GM23338 (cell line): Measurements from ENCODE around the gene CAPN10.

Experiments used
- EZH2 ChIP-seq: fragments of 200-600 bp; sonication (generic); IDR thresholded peaks from one replicate; pipeline ENCODE4 v1.8.0; 2017; ENCODE audit warnings: antibody characterized with exemption, mild to moderate bottlenecking, low read depth; ENCODE audit not compliant: unreplicated experiment
- ZNF114 ChIP-seq: fragments of 250-450 bp; sonication (Bioruptor Pico); IDR thresholded peaks from 2 replicates; pipeline ENCODE4 v1.5.0; 2020; ENCODE audit warnings: mild to moderate bottlenecking, moderate library complexity
- TF ChIP-seq, protein P1 (sequence below), 2 experiments: fragments of 200-600 bp in 1 of 2; sonication (generic) in 1 of 2; conservative IDR thresholded peaks; 2 replicates each; pipeline versions ENCODE4 v1.5.1 to v1.6.1; 2016 to 2017; ENCODE audit warnings: antibody characterized with exemption in 2 of 2, low read depth in 2 of 2, mild to moderate bottlenecking in 2 of 2, moderate library complexity in 1 of 2
- TF ChIP-seq, protein P2 (sequence below): IDR thresholded peaks from one replicate; pipeline ENCODE4 v1.6.1; 2018; ENCODE audit warnings: antibody characterized with exemption; ENCODE audit not compliant: unreplicated experiment
- TF ChIP-seq, protein P3 (sequence below): IDR thresholded peaks from 2 replicates; pipeline ENCODE4 v1.6.1; 2016; ENCODE audit warnings: antibody characterized with exemption

DNA sequence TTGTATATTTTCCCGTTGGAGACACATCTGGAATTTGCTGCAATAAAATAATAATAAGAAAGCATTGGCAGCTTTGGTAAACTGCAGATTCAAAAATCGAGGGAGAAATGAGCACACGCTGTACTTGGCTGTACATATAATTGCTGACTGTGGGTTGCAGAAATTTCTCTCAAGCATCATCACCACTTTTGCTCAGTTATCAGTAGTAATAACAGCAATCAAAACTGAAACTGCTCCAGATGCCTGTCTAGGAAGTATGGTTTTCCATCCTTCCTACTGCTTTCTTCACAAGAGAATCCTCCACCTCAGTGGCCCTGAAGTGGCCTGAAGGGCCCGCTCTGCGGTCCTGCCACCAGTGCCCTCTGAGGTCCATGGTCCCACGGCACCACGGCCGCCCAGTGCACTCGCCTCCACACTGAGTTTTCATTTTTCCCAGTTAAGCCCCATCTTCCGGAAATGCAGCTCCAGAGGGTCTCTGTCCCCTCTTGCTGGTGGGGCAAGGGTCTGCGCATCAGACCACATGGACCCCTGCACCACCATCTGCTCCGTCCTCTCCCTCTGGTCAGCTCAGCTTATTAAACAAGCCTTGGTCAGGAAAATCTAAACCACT is 22.5 kb upstream of the CAPN10 start:
- TF ChIP-seq, protein P1, sequence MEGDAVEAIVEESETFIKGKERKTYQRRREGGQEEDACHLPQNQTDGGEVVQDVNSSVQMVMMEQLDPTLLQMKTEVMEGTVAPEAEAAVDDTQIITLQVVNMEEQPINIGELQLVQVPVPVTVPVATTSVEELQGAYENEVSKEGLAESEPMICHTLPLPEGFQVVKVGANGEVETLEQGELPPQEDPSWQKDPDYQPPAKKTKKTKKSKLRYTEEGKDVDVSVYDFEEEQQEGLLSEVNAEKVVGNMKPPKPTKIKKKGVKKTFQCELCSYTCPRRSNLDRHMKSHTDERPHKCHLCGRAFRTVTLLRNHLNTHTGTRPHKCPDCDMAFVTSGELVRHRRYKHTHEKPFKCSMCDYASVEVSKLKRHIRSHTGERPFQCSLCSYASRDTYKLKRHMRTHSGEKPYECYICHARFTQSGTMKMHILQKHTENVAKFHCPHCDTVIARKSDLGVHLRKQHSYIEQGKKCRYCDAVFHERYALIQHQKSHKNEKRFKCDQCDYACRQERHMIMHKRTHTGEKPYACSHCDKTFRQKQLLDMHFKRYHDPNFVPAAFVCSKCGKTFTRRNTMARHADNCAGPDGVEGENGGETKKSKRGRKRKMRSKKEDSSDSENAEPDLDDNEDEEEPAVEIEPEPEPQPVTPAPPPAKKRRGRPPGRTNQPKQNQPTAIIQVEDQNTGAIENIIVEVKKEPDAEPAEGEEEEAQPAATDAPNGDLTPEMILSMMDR (conservative IDR thresholded peaks at IDR 0.05; ENCODE audit: low read depth in 2 of 2), result no peak
- TF ChIP-seq EZH2 (no peak), ZNF114 (CRISPR knock-in tag) (no peak)
- TF ChIP-seq, protein P2, sequence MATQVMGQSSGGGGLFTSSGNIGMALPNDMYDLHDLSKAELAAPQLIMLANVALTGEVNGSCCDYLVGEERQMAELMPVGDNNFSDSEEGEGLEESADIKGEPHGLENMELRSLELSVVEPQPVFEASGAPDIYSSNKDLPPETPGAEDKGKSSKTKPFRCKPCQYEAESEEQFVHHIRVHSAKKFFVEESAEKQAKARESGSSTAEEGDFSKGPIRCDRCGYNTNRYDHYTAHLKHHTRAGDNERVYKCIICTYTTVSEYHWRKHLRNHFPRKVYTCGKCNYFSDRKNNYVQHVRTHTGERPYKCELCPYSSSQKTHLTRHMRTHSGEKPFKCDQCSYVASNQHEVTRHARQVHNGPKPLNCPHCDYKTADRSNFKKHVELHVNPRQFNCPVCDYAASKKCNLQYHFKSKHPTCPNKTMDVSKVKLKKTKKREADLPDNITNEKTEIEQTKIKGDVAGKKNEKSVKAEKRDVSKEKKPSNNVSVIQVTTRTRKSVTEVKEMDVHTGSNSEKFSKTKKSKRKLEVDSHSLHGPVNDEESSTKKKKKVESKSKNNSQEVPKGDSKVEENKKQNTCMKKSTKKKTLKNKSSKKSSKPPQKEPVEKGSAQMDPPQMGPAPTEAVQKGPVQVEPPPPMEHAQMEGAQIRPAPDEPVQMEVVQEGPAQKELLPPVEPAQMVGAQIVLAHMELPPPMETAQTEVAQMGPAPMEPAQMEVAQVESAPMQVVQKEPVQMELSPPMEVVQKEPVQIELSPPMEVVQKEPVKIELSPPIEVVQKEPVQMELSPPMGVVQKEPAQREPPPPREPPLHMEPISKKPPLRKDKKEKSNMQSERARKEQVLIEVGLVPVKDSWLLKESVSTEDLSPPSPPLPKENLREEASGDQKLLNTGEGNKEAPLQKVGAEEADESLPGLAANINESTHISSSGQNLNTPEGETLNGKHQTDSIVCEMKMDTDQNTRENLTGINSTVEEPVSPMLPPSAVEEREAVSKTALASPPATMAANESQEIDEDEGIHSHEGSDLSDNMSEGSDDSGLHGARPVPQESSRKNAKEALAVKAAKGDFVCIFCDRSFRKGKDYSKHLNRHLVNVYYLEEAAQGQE, result no peak
- TF ChIP-seq, protein P3, sequence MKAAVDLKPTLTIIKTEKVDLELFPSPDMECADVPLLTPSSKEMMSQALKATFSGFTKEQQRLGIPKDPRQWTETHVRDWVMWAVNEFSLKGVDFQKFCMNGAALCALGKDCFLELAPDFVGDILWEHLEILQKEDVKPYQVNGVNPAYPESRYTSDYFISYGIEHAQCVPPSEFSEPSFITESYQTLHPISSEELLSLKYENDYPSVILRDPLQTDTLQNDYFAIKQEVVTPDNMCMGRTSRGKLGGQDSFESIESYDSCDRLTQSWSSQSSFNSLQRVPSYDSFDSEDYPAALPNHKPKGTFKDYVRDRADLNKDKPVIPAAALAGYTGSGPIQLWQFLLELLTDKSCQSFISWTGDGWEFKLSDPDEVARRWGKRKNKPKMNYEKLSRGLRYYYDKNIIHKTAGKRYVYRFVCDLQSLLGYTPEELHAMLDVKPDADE, result no peak
